ENCODE results near the gene TSEN2. TPM values are rescaled to one million over a fixed set of nuclear protein-coding genes. Genes with fewer than 3 reads are reported as not detected.
A peak's percentile ranks its signal among the peaks of the same experiment; 100 is the strongest.

The TSEN2 gene
- total and polyA plus RNA-seq, 10 of the 15 experiments (the other 5 are each of a cell fraction or from before 2014, with no cell fraction given): 17.7 to 32.3 (median 24.3) TPM

- Histone ChIP-seq H3K9me3 (replicated peaks; ENCODE audit: control insufficient read depth, insufficient read depth, low read length) (no peaks in the 10 kb centered on the region), H3K36me3 (ENCODE audit: control insufficient read depth in 2 of 2, insufficient read depth in 2 of 2, low read length in 1 of 2) (no peaks in the 10 kb centered on the region), H4K20me1 (ENCODE audit: control insufficient read depth, insufficient read depth) (no peaks in the 10 kb centered on the region), H3K4me3 (peak overlapping the region; percentile 65), H3K9ac (ENCODE audit: control insufficient read depth, insufficient read depth, low read length) (peak overlapping the region; percentile 53), H3K27ac (ENCODE audit: control insufficient read depth, insufficient read depth) (no peak overlapping the region), H2AFZ (ENCODE audit: control insufficient read depth, low read depth, low read length) (peak overlapping the region; percentile 91), H3K4me1 (ENCODE audit: control insufficient read depth, insufficient read depth, low read length) (peaks cover 5% of the 10 kb centered on the region; the same call in 1 of the 2 replicates), H3K27me3 (replicated peaks in 1 of 2; ENCODE audit: control insufficient read depth in 2 of 2, insufficient read depth in 2 of 2, low read length in 1 of 2) (no peaks in the 10 kb centered on the region), H3K4me2 (ENCODE audit: control insufficient read depth, insufficient read depth) (peak overlapping the region; percentile 99), H3K79me2 (ENCODE audit: control insufficient read depth, insufficient read depth, low read length) (peaks cover 19% of the 10 kb centered on the region)
- SMC1A ChIA-PET (ENCODE audit: uncharacterized antibody, unreplicated experiment): interaction anchor here (0.7 to 3.1 kb wide), 6 partner anchors 299 to 350 kb away, joined by 3 to 27 read pairs (median 12); no protein-coding TSS in a partner anchor
- DNase-seq (ENCODE audit: low read depth, low spot score) (no peak), FAIRE-seq (no peak), ATAC-seq (no peak)
- no TSS peak for BruUV-seq (replicated peaks)
- RAD21 ChIA-PET (ENCODE audit: unreplicated experiment): interaction anchor here (0.8 to 3.8 kb wide), 6 partner anchors 9 to 348 kb away, joined by 3 to 35 read pairs (median 6); partner anchors contain the start of gene RAF1
- CTCF ChIA-PET: interaction anchor here (1.1 to 4.8 kb wide), 10 partner anchors 12 to 364 kb away, joined by 3 to 40 read pairs (median 4); partner anchors contain the start of gene MKRN2
- intact Hi-C loops (cut with micrococcal nuclease; ENCODE audit: unreplicated experiment) (loop anchor here (5.0 kb wide), 1 partner anchor 291 kb away; no protein-coding TSS in a partner anchor), in situ Hi-C loops (cut with MboI) (no loop called here)
- TF ChIP-seq BMI1 (IDR thresholded peaks at IDR 0.05; ENCODE audit: borderline replicate concordance) (no peak), TCF3 (IDR thresholded peaks at IDR 0.05; ENCODE audit: borderline replicate concordance, insufficient read depth, low read depth, low read length) (no peak), RFX5 (IDR thresholded peaks at IDR 0.05; ENCODE audit: low read depth, low read length) (no peak), CBX5 (IDR thresholded peaks at IDR 0.05; ENCODE audit: low read depth) (no peak), CUX1 (IDR thresholded peaks at IDR 0.05; ENCODE audit: insufficient replicate concordance, low read depth, low read length) (no peak), HDAC6 (IDR thresholded peaks at IDR 0.05; ENCODE audit: unreplicated experiment) (no peak), YBX1 (IDR thresholded peaks at IDR 0.05) (no peak), SRF (IDR thresholded peaks at IDR 0.05; ENCODE audit: low read depth in 2 of 2, low read length in 2 of 2) (no peak)
- TF ChIP-seq, protein P1, sequence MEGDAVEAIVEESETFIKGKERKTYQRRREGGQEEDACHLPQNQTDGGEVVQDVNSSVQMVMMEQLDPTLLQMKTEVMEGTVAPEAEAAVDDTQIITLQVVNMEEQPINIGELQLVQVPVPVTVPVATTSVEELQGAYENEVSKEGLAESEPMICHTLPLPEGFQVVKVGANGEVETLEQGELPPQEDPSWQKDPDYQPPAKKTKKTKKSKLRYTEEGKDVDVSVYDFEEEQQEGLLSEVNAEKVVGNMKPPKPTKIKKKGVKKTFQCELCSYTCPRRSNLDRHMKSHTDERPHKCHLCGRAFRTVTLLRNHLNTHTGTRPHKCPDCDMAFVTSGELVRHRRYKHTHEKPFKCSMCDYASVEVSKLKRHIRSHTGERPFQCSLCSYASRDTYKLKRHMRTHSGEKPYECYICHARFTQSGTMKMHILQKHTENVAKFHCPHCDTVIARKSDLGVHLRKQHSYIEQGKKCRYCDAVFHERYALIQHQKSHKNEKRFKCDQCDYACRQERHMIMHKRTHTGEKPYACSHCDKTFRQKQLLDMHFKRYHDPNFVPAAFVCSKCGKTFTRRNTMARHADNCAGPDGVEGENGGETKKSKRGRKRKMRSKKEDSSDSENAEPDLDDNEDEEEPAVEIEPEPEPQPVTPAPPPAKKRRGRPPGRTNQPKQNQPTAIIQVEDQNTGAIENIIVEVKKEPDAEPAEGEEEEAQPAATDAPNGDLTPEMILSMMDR (IDR thresholded peaks at IDR 0.05 in 2 of 3, conservative IDR thresholded peaks at IDR 0.05 in 1 of 3; ENCODE audit: control insufficient read depth in 2 of 3, extremely low read depth in 1 of 3, insufficient read depth in 1 of 3, low read depth in 3 of 3, low read length in 3 of 3): no peak
- WGBS (ENCODE audit: insufficient coverage, insufficient replicate concordance, low lambda C conversion rate, missing lambda C conversion rate): 95% methylated on average over 1 of the region's 1 CpG
- POLR2A ChIA-PET: interaction anchor here (0.7 to 2.8 kb wide), 6 partner anchors 95 to 348 kb away, joined by 3 to 12 read pairs (median 3); no protein-coding TSS in a partner anchor
Measured at GRCh38 chr3:12483410-12483809, 870 bp upstream of the TSEN2 start.
